GM08714 (cell line): Measurements from ENCODE around the gene DMP1.

Source experiments
- H3K4me3 ChIP-seq: fragments of 200-500 bp; sonication (Bioruptor generic); 2 replicates; pipeline ENCODE4 v1.5.1; 2014; ENCODE audit warnings: mild to moderate bottlenecking, low read length, inconsistent platforms
- ZNF274 ChIP-seq: IDR thresholded peaks from 2 replicates; pipeline ENCODE4 v1.6.1; 2012; ENCODE audit warnings: mild to moderate bottlenecking, low read depth, low read length

Gene DMP1

DNA sequence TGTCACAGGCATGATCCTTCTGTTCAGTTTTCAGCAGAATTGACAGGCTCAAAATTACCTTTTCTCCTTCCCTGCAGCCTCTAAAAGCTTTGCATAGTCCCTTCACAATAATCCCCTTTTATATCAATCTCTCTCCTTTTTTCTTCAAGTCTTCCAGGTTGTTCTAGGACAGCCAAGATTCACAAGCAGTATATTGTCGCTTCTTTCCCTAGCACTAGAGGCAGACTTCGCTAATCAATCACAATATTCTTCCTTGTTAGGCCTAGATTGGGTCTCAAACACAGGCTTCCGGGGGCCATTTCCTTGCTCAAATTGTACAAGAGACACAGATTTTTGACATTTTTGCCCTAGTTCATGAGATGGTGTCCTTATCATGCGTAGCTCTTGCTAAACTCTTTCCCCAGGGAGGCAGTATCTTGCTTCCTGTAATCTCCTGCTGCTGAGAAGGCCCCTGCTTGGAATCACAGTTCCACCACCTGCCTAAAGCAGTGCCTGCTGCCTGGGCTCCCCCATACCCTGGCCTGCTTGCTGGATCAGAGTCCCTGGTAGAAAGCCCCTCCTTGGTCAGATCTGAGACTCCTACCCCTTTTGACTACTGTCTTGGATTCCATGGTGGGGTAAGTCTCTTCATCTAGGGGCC lies 57.3 kb downstream of the DMP1 start:
- no peak overlapping the region for H3K4me3 ChIP-seq
- no peak for TF ChIP-seq ZNF274
